GM12874 (cell line): Measurements from ENCODE around the gene WDR62.

Experiments used
- TF ChIP-seq, protein P1 (sequence below): IDR thresholded peaks from 2 replicates; pipeline ENCODE4 v1.5.1; 2011; ENCODE audit warnings: low read depth, mild to moderate bottlenecking, control low read depth, low read length, moderate library complexity; ENCODE audit not compliant: insufficient read depth

The WDR62 gene

DNA sequence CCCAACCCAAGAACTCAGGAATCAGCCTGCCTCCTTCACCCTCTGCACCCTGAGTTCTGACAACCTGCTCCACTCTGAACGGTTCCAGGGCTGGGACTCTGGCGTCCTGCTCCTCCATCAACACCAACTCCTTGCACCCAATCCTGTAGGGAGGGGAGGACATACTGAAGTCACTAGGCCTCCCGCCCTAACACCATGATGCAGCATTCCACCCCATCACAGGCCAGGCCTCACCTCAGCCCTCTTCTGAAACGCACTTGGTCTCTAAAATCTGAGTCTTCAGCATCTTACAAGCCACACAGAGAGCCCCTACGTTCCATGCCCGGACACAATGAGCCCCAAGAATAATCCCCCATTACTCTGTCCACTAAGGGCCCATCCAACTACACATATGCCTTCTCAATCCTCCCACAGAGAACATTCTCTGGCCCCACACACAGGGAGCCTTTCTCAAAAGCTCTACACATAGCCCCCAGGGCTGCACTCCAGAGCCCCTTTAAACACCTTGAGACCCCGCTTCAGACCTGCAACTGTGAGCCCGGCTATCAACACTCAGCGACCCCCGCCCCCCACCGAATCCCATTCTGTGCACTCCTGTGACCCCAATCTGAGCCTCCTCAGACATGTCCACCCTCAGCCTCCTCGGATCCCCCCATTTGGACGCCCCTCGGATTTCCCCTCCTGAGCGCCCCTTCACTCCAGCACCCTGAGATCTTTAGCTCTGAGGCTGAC lies 41.3 kb upstream of the WDR62 start:
- TF ChIP-seq, protein P1, sequence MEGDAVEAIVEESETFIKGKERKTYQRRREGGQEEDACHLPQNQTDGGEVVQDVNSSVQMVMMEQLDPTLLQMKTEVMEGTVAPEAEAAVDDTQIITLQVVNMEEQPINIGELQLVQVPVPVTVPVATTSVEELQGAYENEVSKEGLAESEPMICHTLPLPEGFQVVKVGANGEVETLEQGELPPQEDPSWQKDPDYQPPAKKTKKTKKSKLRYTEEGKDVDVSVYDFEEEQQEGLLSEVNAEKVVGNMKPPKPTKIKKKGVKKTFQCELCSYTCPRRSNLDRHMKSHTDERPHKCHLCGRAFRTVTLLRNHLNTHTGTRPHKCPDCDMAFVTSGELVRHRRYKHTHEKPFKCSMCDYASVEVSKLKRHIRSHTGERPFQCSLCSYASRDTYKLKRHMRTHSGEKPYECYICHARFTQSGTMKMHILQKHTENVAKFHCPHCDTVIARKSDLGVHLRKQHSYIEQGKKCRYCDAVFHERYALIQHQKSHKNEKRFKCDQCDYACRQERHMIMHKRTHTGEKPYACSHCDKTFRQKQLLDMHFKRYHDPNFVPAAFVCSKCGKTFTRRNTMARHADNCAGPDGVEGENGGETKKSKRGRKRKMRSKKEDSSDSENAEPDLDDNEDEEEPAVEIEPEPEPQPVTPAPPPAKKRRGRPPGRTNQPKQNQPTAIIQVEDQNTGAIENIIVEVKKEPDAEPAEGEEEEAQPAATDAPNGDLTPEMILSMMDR, result no peak

DNA sequence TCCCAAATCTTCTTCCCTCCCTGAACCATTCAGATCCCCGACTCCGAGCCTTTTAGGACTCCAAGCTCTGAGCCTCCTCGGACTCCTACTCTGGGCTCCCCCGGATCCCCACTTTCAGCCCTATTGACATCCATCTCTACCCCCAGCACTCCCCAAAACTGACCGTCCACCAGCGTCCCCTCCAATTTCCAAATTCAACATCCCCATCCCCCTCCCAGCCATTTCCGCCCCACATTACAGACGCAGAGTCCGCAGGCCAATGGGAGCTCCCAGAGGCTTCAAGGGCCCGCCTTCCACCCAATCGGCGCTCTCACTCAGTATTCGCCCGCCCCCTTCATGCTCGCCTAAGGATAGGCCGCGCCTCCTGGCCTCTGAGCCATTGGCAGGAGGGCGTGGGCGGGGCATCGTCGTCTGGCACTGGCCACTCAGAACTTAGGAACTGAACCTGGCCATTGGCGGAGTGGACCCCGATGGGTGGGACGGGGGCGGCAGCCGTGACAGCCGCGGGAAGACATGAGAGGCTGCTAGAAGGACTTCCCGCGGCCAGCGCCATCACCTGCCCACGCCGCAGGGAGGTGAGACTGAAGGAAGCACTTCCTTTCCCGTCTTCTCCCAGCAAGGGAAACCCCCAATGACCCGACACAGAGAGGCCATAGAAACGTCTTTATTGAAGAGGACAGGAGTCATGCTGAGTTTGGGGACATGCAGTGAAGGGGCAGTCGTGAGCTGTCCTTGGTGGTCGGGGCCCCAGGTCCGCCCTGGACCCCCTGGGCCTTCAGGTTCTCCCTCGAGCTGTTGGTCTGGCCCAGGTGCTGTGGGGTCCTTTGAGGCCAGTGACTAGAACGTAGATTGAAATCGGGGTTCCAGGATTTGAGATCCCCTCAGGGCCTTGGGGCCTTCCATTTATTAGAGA lies 40.4 kb upstream of the WDR62 start, which contains the start of gene ALKBH6:
Gene ALKBH6 (minus strand): TSS at position 202 of the 913 bp plus-strand sequence. CDS start 816 bp downstream, outside the sequence.
- TF ChIP-seq, protein P1, result no peak

DNA sequence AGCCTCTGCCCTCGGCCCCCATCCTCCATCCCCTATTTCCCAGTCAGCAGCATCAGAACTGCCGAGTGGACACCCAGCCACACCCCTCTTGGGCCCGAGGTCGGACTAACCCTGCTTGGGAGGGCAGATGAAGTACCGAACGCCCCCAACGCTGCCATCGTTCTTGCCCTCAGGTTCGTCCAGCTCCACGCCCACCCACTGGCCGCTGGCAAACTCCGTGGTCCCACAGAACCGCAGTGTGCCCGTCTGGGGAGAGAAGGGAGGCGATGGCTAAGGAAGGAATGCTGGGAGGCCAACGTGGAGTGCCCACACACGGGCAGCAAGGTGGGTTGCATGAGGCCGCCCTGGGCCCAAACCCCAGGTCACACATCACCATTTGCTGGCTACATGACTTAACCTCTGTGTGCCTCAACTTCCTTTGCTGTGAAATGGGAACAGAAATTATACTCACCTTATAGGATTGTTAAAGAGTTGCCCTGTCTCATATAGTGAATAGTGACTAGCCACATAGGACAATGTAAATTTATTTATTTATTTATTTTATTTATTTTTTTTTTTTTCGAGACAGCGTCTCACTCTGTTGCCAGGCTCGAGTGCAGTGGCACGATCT lies 35.5 kb upstream of the WDR62 start:
- TF ChIP-seq, protein P1, result no peak

DNA sequence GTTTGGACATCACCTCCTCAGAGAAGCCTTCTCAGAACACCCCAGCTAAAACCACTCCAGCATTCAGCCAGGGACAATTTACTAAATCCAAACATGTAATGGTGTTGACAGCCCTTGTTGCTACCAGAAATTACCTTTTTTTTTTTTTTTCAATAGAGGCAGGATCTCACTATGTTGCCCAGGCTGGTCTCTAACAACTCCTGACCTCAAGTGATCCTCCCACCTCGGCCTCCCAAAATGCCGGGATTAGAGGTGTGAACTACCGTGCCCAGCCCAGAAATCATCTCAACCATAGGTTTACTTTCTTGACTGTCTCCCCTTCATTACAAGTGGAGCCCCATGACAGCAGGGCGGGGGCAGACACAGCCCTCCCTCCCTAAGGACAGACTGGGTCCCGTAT lies 31.3 kb upstream of the WDR62 start:
- TF ChIP-seq, protein P1, result no peak

DNA sequence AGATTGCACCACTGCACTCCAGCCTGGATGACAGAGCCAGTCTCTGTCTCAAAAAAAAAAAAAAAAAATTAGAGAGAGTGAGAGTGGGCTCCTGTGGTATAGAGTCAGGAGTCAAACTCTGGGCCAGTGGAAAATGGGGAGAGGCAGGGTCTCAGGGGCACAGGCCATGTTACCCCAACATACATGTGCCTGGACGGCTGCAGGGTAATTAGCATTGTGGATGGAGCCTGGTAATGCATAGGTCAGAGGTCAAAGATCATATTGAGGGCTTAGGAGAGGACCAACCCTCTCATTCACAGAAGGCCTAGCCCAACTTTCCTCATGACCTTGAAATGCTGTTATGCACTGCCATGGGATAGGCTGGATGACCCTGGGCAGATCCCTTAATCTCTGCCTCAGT lies 29.2 kb upstream of the WDR62 start:
- TF ChIP-seq, protein P1, result no peak

DNA sequence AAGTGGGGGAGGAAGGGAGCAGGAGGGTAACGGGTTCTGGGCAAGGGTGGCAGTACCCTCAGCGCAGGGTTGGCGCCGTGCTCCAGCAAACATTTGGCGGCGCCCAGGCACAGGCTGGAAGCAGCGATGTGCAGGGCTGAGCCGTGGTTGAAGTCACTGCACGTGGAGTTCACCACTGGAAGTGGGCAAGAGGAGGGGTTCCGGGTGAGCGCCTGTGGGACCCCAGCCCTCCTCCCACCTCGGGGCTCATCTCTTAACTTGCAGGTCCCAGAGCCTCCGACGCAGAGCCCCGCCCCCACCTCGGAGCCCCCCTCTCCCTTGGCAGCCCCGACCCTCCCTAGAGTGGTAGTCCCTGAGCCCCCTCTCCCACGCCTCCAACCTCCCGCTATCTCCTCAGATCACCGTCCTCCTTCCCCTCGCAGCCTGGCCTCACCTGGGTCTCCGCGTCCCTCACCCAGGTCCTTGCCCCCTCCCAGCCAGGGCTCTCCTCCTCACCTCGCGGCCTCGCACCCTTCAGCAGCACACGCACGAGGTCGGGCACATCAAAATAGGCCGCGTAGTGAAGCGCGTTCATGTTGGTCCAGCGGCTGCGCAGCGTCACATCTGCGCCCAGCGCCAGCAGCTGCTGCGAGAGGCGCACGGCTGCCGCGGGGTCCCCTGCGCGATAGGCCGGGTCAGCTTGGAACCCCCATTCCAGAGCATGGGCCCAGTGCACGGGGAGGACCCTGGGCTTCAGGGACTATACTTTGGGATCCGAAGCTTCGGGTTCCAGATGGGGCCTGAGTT lies 28.4 kb upstream of the WDR62 start:
- TF ChIP-seq, protein P1, result no peak
